Measurements from ENCODE around the gene NGB.

DNA sequence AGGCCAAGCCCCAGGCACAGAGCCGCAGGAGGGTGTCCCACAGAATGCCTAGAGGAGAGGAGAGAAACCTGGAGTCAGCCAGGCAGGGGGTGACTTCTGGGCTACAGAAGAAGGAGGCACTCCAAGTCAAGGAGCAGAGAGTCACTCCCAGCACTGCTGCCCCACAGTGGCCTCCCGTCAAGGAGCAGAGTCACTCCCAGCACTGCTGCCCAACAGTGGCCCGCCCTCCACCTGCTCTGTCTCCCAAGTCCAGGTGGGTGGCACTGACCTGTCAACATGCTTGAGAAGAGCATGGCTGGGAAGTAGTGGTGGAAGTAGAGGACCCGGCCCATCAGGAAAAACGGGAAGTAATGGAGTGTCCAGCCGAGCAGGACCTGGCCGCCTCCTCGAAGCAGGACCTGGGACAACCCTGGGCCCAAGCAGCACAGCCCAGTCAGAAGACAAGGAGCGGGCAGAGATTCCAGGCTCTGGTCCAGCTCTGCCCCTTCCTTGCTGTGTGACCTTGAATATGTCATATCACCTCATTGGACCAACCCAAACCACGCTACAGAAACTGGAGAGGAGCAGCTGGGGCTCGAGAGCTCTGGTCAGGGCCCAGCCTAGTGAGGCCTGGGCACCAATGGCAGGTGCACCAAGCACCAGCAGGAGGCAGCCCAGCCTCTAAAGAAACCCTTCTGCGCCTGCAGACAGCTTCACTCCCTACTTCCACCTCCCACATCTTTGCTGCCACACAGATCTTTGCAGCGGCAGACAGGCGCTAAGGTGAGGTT lies 7.6 kb upstream of the NGB start:
- TF ChIP-seq POLR2AphosphoS5 (IDR thresholded peaks at IDR 0.05; ENCODE audit: borderline replicate concordance, low read depth, low read length) (no peak), EZH2 (IDR thresholded peaks at IDR 0.05) (no peak), FOXP2 (optimal IDR thresholded peaks at IDR 0.05; ENCODE audit: control extremely low read depth, extremely low read length, insufficient read depth) (no peak)

Data from SK-N-MC (cell line).